SK-N-SH (cell line): ENCODE measurements around the gene GNAT1. TPM values are rescaled to one million over a fixed set of nuclear protein-coding genes. Genes with fewer than 3 reads are reported as not detected.

ENCODE experiments used
- CTCF ChIA-PET: fragments of 300-600, 350-600 bp; formaldehyde crosslinking; extraction: SDS; loops from one replicate; lab custom pipeline; 2021; lab: Yijun Ruan, JAX
- POLR2A ChIA-PET: fragments of 350-600 bp; sonication (Branson Sonifier 250); formaldehyde crosslinking; extraction: SDS; loops from one replicate; lab custom pipeline; 2020; ENCODE audit warnings: antibody characterized with exemption, inconsistent platforms; lab: Yijun Ruan, JAX
- DNase-seq: peaks from one replicate; pipeline ENCODE4 v3.0.0; 2012
- H2AFZ ChIP-seq: fragments of 200-600 bp; sonication (generic); 2 replicates; pipeline ENCODE4 v1.8.1; 2016; ENCODE audit warnings: antibody characterized with exemption, mild to moderate bottlenecking, low read depth
- H3F3A ChIP-seq: fragments of 200-600 bp; sonication (generic); replicated peaks from 2 replicates; pipeline ENCODE3; 2016; ENCODE audit warnings: antibody characterized with exemption, mild to moderate bottlenecking; ENCODE audit not compliant: insufficient read depth
- H3K27ac ChIP-seq, 2 experiments: fragments of 200-500 bp in 1 of 2; fragments of 200-600 bp in 1 of 2; sonication (Bioruptor generic) in 1 of 2; sonication (generic), shearing (Covaris generic) in 1 of 2; 2 replicates each; pipeline versions ENCODE4 v1.5.1 to v1.6.1; 2014 to 2016; ENCODE audit warnings: low read depth in 2 of 2, inconsistent platforms in 1 of 2, low read length in 1 of 2, mild to moderate bottlenecking in 1 of 2, mixed read lengths in 1 of 2
- H3K27me3 ChIP-seq: fragments of 200-600 bp; sonication (generic), shearing (Covaris generic); 2 replicates; pipeline ENCODE4 v1.6.1; 2016; ENCODE audit warnings: mixed run types; ENCODE audit not compliant: insufficient read depth
- H3K36me3 ChIP-seq, 2 experiments: fragments of 200-500 bp in 1 of 2; fragments of 200-600 bp in 1 of 2; sonication (Bioruptor generic) in 1 of 2; sonication (generic) in 1 of 2; replicated peaks in 1 of 2; 2 replicates each; pipeline versions ENCODE3 to v1.5.1; 2014 to 2016; ENCODE audit warnings: low read length in 1 of 2, mild to moderate bottlenecking in 1 of 2; ENCODE audit not compliant: insufficient read depth in 2 of 2, control insufficient read depth in 1 of 2
- H3K4me1 ChIP-seq, 2 experiments: fragments of 200-500 bp in 1 of 2; fragments of 200-600 bp in 1 of 2; sonication (Bioruptor generic) in 1 of 2; sonication (generic), shearing (Covaris generic) in 1 of 2; 2 replicates each; pipeline versions ENCODE4 v1.5.1 to v1.6.1; 2014 to 2016; ENCODE audit warnings: low read depth in 1 of 2, low read length in 1 of 2, mixed run types in 1 of 2; ENCODE audit not compliant: insufficient read depth in 2 of 2, control insufficient read depth in 1 of 2
- H3K4me2 ChIP-seq: fragments of 200-600 bp; sonication (generic), shearing (Covaris generic); 2 replicates; pipeline ENCODE4 v1.6.1; 2017; ENCODE audit warnings: mixed run types
- H3K4me3 ChIP-seq, 2 experiments: fragments of 200-500 bp in 1 of 2; fragments of 200-600 bp in 1 of 2; sonication (Bioruptor generic) in 1 of 2; sonication (generic), shearing (Covaris generic) in 1 of 2; 2 replicates each; pipeline versions ENCODE4 v1.5.1 to v1.8.1; 2014 to 2016; ENCODE audit warnings: low read depth in 2 of 2, inconsistent platforms in 1 of 2, low read length in 1 of 2, mild to moderate bottlenecking in 1 of 2, mixed read lengths in 1 of 2, moderate library complexity in 1 of 2
- H3K79me2 ChIP-seq: fragments of 200-600 bp; sonication (generic); 2 replicates; pipeline ENCODE4 v1.8.1; 2017; ENCODE audit warnings: mild to moderate bottlenecking; ENCODE audit not compliant: insufficient read depth
- H3K9ac ChIP-seq: fragments of 200-600 bp; sonication (generic); 2 replicates; pipeline ENCODE4 v1.6.1; 2017; ENCODE audit warnings: mixed run types
- H3K9me2 ChIP-seq: fragments of 200-600 bp; sonication (generic); 2 replicates; pipeline ENCODE4 v1.6.1; 2017; ENCODE audit warnings: mixed run types
- H3K9me3 ChIP-seq: fragments of 200-600 bp; sonication (generic); 2 replicates; pipeline ENCODE4 v1.6.1; 2017; ENCODE audit warnings: mixed run types, mild to moderate bottlenecking, moderate library complexity
- H4K20me1 ChIP-seq: fragments of 200-600 bp; sonication (generic); 2 replicates; pipeline ENCODE4 v1.6.1; 2017; ENCODE audit warnings: mild to moderate bottlenecking, mixed run types; ENCODE audit not compliant: insufficient read depth
- CHD2 ChIP-seq: fragments of 150-350 bp; IDR thresholded peaks from 2 replicates; pipeline ENCODE4 v1.6.1; 2018; ENCODE audit warnings: low read length; ENCODE audit not compliant: partially characterized antibody
- ELF1 ChIP-seq: IDR thresholded peaks from 2 replicates; pipeline ENCODE4 v1.4.0; 2012
- EP300 ChIP-seq, 2 experiments: IDR thresholded peaks; 2 replicates each; pipeline versions ENCODE4 v1.4.0 to v1.6.1; 2012; ENCODE audit warnings: borderline replicate concordance in 1 of 2, low read depth in 1 of 2, low read length in 1 of 2
- EZH2phosphoT487 ChIP-seq: fragments of 200-600 bp; sonication (generic); IDR thresholded peaks from 2 replicates; pipeline ENCODE4 v1.6.1; 2017; ENCODE audit warnings: low read depth, mixed run types, mild to moderate bottlenecking, antibody characterized with exemption, moderate library complexity, borderline replicate concordance
- FOSL2 ChIP-seq: IDR thresholded peaks from 2 replicates; pipeline ENCODE4 v1.4.0; 2012; ENCODE audit warnings: low read depth, mild to moderate bottlenecking, moderate library complexity, borderline replicate concordance
- FOXJ3 ChIP-seq: sonication (generic); formaldehyde crosslinking; IDR thresholded peaks from 2 replicates; pipeline ENCODE4 v1.5.1; 2020; ENCODE audit warnings: mild to moderate bottlenecking, missing genetic modification reagents
- JUND ChIP-seq: IDR thresholded peaks from 2 replicates; pipeline ENCODE4 v1.4.0; 2012
- MAX ChIP-seq: IDR thresholded peaks from 2 replicates; pipeline ENCODE4 v1.4.0; 2012; ENCODE audit warnings: low read depth
- MEF2A ChIP-seq: IDR thresholded peaks from 2 replicates; pipeline ENCODE4 v1.4.0; 2012; ENCODE audit warnings: low read depth, borderline replicate concordance
- MXI1 ChIP-seq: IDR thresholded peaks from 2 replicates; pipeline ENCODE4 v1.6.1; 2012; ENCODE audit warnings: mild to moderate bottlenecking, low read depth, low read length, improper control_type of control experiment
- NFIC ChIP-seq: IDR thresholded peaks from 2 replicates; pipeline ENCODE4 v1.4.0; 2012; ENCODE audit warnings: borderline replicate concordance
- NRF1 ChIP-seq: IDR thresholded peaks from 2 replicates; pipeline ENCODE4 v1.6.1; 2012; ENCODE audit warnings: low read depth, mild to moderate bottlenecking, low read length
- POLR2AphosphoS5 ChIP-seq: IDR thresholded peaks from 2 replicates; pipeline ENCODE4 v1.6.1; 2012; ENCODE audit warnings: low read depth, low read length
- RAD21 ChIP-seq: IDR thresholded peaks from 2 replicates; pipeline ENCODE4 v1.6.1; 2012; ENCODE audit warnings: mild to moderate bottlenecking, low read length
- REST ChIP-seq: IDR thresholded peaks from 2 replicates; pipeline ENCODE4 v1.6.1; 2012; ENCODE audit warnings: mild to moderate bottlenecking, low read depth, low read length, moderate library complexity
- RFX5 ChIP-seq: IDR thresholded peaks from 2 replicates; pipeline ENCODE4 v1.6.1; 2012; ENCODE audit warnings: mild to moderate bottlenecking, improper control_type of control experiment, low read length
- SIN3A ChIP-seq: IDR thresholded peaks from 2 replicates; pipeline ENCODE4 v1.6.1; 2012; ENCODE audit warnings: low read depth, mild to moderate bottlenecking, low read length, moderate library complexity, borderline replicate concordance
- SMC3 ChIP-seq: IDR thresholded peaks from 2 replicates; pipeline ENCODE4 v1.6.1; 2012; ENCODE audit warnings: low read depth, low read length, improper control_type of control experiment
- TAF1 ChIP-seq: IDR thresholded peaks from 2 replicates; pipeline ENCODE4 v1.6.1; 2012; ENCODE audit warnings: low read depth, mild to moderate bottlenecking, low read length, moderate library complexity, borderline replicate concordance
- TCF12 ChIP-seq: IDR thresholded peaks from 2 replicates; pipeline ENCODE4 v1.4.0; 2012
- TEAD4 ChIP-seq: IDR thresholded peaks from 2 replicates; pipeline ENCODE4 v1.4.0; 2012; ENCODE audit warnings: mild to moderate bottlenecking, borderline replicate concordance; ENCODE audit not compliant: insufficient read depth
- USF2 ChIP-seq: fragments of 150-350 bp; IDR thresholded peaks from 2 replicates; pipeline ENCODE4 v1.6.1; 2017; ENCODE audit warnings: antibody characterized with exemption, low read length, low read depth, borderline replicate concordance
- YY1 ChIP-seq: IDR thresholded peaks from 2 replicates; pipeline ENCODE4 v1.4.0; 2012; ENCODE audit warnings: low read depth, mild to moderate bottlenecking
- WGBS: methylation state at CpG from one replicate; pipeline ENCODE4 v1.1.6; 2017; ENCODE audit warnings: low lambda C conversion rate; 5-methylcytosine and 5-hydroxymethylcytosine counted together
- polyA plus RNA-seq, 3 experiments: library from polyadenylated mRNA; depleted of rRNA; stranded (reverse); fragments of >200 nt; gene quantifications; 2 replicates each; pipeline ENCODE4 v1.2.3, GENCODE V29; 2012

Gene GNAT1
- polyA plus RNA-seq, 1 of the 3 experiments (the other 2 are of a cell fraction): not detected

GRCh38 chr3:50215529-50215928 lies 24.1 kb downstream of the GNAT1 start:
- Histone ChIP-seq H3K4me3 (no peak overlapping the region), H3F3A (no peaks in the 10 kb centered on the region), H3K9me3 (no peaks in the 10 kb centered on the region), H3K27ac (no peak overlapping the region)
- 66% methylated on average over 7 of the region's 9 CpGs for WGBS
- POLR2A ChIA-PET: interaction anchor here (1.2 kb wide), 1 partner anchor 10 kb away, joined by 3 read pairs; the partner anchor contains the start of gene SLC38A3
- TF ChIP-seq MAX (no peak), JUND (no peak), MEF2A (no peak), FOXJ3 (CRISPR knock-in tag) (no peak), EZH2phosphoT487 (no peak), REST (no peak), SMC3 (no peak), NFIC (no peak)
- TF ChIP-seq, all 33 proteins: peak for 0
- H3K9me2 ChIP-seq: no peaks in the 10 kb centered on the region
- no peak overlapping the region for H3K9ac ChIP-seq
- no peaks in the 10 kb centered on the region for H3K36me3 ChIP-seq
- no peak for DNase-seq
- H3K27me3 ChIP-seq: no peaks in the 10 kb centered on the region
- H3K4me2 ChIP-seq: no peak overlapping the region
- H4K20me1 ChIP-seq: no peaks in the 10 kb centered on the region
- H3K4me1 ChIP-seq: peaks cover 0 to 4% of the 10 kb centered on the region in 2 experiments; a peak in 1 of 4 replicates
- CTCF ChIA-PET: interaction anchor here (0.6 to 61.6 kb wide), 10 partner anchors 9 to 93 kb away, joined by 3 to 1375 read pairs (median 4); partner anchors contain the start of gene GNAT1
- H3K79me2 ChIP-seq: no peaks in the 10 kb centered on the region
- no peak overlapping the region for H2AFZ ChIP-seq

- Histone ChIP-seq H3K27me3 (no peaks in the 10 kb centered on the region), H3K4me3 (no peak overlapping the region), H3K4me1 (peaks cover 0 to 4% of the 10 kb centered on the region in 2 experiments; a peak in 1 of 4 replicates), H3F3A (no peaks in the 10 kb centered on the region), H3K4me2 (no peak overlapping the region)
- POLR2A ChIA-PET: interaction anchor here (1.0 kb wide), 1 partner anchor 22 kb away, joined by 3 read pairs; no protein-coding TSS in a partner anchor
- no peak for TF ChIP-seq TCF12
- TF ChIP-seq MAX: no peak
- no peak for TF ChIP-seq ELF1
- TF ChIP-seq RAD21: no peak
- no peak for TF ChIP-seq RFX5
- TF ChIP-seq TEAD4: no peak
- no peak for TF ChIP-seq POLR2AphosphoS5
- no peak for TF ChIP-seq USF2
- no peak for TF ChIP-seq MEF2A
- no peak for TF ChIP-seq CHD2
- TF ChIP-seq EP300 (IDR thresholded peaks at IDR 0.05; ENCODE audit: borderline replicate concordance in 1 of 2, low read depth in 1 of 2, low read length in 1 of 2): no peak
- no peak for TF ChIP-seq TAF1
- no peak for TF ChIP-seq FOSL2
- TF ChIP-seq NFIC: no peak
- no peak for TF ChIP-seq NRF1
- TF ChIP-seq SIN3A: no peak
- TF ChIP-seq MXI1: no peak
- no peak for TF ChIP-seq YY1
- TF ChIP-seq, all 33 proteins: peak for 0
- H2AFZ ChIP-seq: no peak overlapping the region
- CTCF ChIA-PET: interaction anchor here (1.4 to 61.6 kb wide), 5 partner anchors 9 to 57 kb away, joined by 3 to 1375 read pairs (median 5); partner anchors contain the start of gene GNAT1
- H3K36me3 ChIP-seq: no peaks in the 10 kb centered on the region
- no peaks in the 10 kb centered on the region for H3K79me2 ChIP-seq
- H3K9me2 ChIP-seq: no peaks in the 10 kb centered on the region
- H3K9ac ChIP-seq: no peak overlapping the region
- no peaks in the 10 kb centered on the region for H3K9me3 ChIP-seq
- no peak overlapping the region for H3K27ac ChIP-seq
- H4K20me1 ChIP-seq: no peaks in the 10 kb centered on the region
- WGBS: 46% methylated on average over 8 of the region's 10 CpGs
- DNase-seq: no peak
These were observed 26.3 kb downstream of the GNAT1 start for GRCh38 chr3:50217681-50218080.
